Measurements from ENCODE around the gene ITGB5.
A peak's percentile ranks its signal among the peaks of the same experiment; 100 is the strongest.
"Not testable (repeated sequence)": the region's sequence is repeated elsewhere in the genome, so short reads cannot be mapped to it uniquely, and the experiment has no call there.

Gene ITGB5

GRCh38 chr3:124758851-124759635 is 128.1 kb downstream of the ITGB5 start:
- no peak for DNase-seq (ENCODE audit: low read depth, low spot score)

- DNase-seq (ENCODE audit: low read depth, low spot score) = not testable (repeated sequence)
Observed at GRCh38 chr3:124757926-124758325, 129.2 kb downstream of the ITGB5 start.

GRCh38 chr3:124752051-124752450 is 135.1 kb downstream of the ITGB5 start:
- no peak for DNase-seq (ENCODE audit: low read depth, low spot score)

GRCh38 chr3:124751501-124751900 is 135.7 kb downstream of the ITGB5 start:
- DNase-seq (ENCODE audit: low read depth, low spot score) = no peak

- DNase-seq (ENCODE audit: low read depth, low spot score) = not testable (repeated sequence)
Observed at GRCh38 chr3:124749877-124750276, 137.3 kb downstream of the ITGB5 start.

GRCh38 chr3:124748560-124749198 is 138.5 kb downstream of the ITGB5 start:
- DNase-seq (ENCODE audit: low read depth, low spot score) = no peak

GRCh38 chr3:124747111-124747981 is 139.8 kb downstream of the ITGB5 start:
- no peak for DNase-seq (ENCODE audit: low read depth, low spot score)

GRCh38 chr3:124745756-124746155 is 141.4 kb downstream of the ITGB5 start:
- no peak for DNase-seq (ENCODE audit: low read depth, low spot score)

- no peak for DNase-seq (ENCODE audit: low read depth, low spot score)
Observed at GRCh38 chr3:124741027-124741426, 146.1 kb downstream of the ITGB5 start.

GRCh38 chr3:124731760-124732159 is 155.4 kb downstream of the ITGB5 start:
- no peak for DNase-seq (ENCODE audit: low read depth, low spot score)

- DNase-seq (ENCODE audit: low read depth, low spot score) = no peak
Observed at GRCh38 chr3:124730941-124731297, 156.2 kb downstream of the ITGB5 start.

GRCh38 chr3:124730129-124730940 is 156.8 kb downstream of the ITGB5 start, which contains the start of gene UMPS:
UMPS (plus strand) TSS chr3:124730452; CDS start chr3:124730472, 20 bp downstream.
- DNase-seq (ENCODE audit: low read depth, low spot score) = peak; percentile 35

GRCh38 chr3:124722589-124722988 is 164.6 kb downstream of the ITGB5 start:
- DNase-seq (ENCODE audit: low read depth, low spot score) = no peak

- DNase-seq (ENCODE audit: low read depth, low spot score) = no peak
Observed at GRCh38 chr3:124714223-124714853, 172.8 kb downstream of the ITGB5 start.
